ENCODE measurements around the gene ARFIP1. TPM values are rescaled to one million over a fixed set of nuclear protein-coding genes. Genes with fewer than 3 reads are reported as not detected.

The ARFIP1 gene
- total and polyA plus RNA-seq, 12 donors, result 7.4 to 18.7 (median 14.9) TPM

GRCh38 chr4:152926959-152927358 lies 147.2 kb downstream of the ARFIP1 start:
- Histone ChIP-seq H3K27me3 (peaks cover 0 to 11% (median 0%) of the 10 kb centered on the region in 7 donors), H3K36me3 (no peaks in the 10 kb centered on the region), H3K27ac (no peak overlapping the region), H3K4me3 (no peak overlapping the region), H3K4me1 (no peaks in the 10 kb centered on the region), H3K9me3 (no peaks in the 10 kb centered on the region)
- WGBS, 2 donors, result 90 to 91% methylated on average over 4 of the region's 4 CpGs
- DNase-seq (no peak), ATAC-seq (no peak)
- no peak for TF ChIP-seq CTCF (IDR thresholded peaks at IDR 0.05)
- intact Hi-C loops (cut with DNase I), result no loop called here

GRCh38 chr4:152927737-152928136 lies 148.0 kb downstream of the ARFIP1 start:
- ATAC-seq, result no peak
- no peak for TF ChIP-seq CTCF (IDR thresholded peaks at IDR 0.05)
- Histone ChIP-seq H3K36me3 (no peaks in the 10 kb centered on the region), H3K4me1 (no peaks in the 10 kb centered on the region), H3K27me3 (peaks cover 0 to 11% (median under 1%) of the 10 kb centered on the region in 7 donors), H3K9me3 (no peaks in the 10 kb centered on the region), H3K4me3 (no peak overlapping the region), H3K27ac (no peak overlapping the region)
- intact Hi-C loops (cut with DNase I), result no loop called here
- WGBS, 2 donors, result 91 to 96% methylated on average over 3 of the region's 3 CpGs
- no peak for DNase-seq

- H3K36me3 ChIP-seq, result no peaks in the 10 kb centered on the region
- intact Hi-C loops (cut with DNase I), result no loop called here
- no peak for TF ChIP-seq CTCF (IDR thresholded peaks at IDR 0.05)
- DNase-seq (no peak), ATAC-seq (no peak)
- H3K4me3 ChIP-seq, result no peak overlapping the region
- H3K9me3 ChIP-seq, result no peaks in the 10 kb centered on the region
- WGBS, 2 donors, result 94% methylated on average over 4 of the region's 4 CpGs
- no peaks in the 10 kb centered on the region for H3K4me1 ChIP-seq
- peaks cover 0 to 11% (median 6%) of the 10 kb centered on the region in 7 donors for H3K27me3 ChIP-seq
- H3K27ac ChIP-seq, result no peak overlapping the region
Observed at GRCh38 chr4:152928286-152928685, 148.5 kb downstream of the ARFIP1 start.

GRCh38 chr4:152929888-152930287 lies 150.1 kb downstream of the ARFIP1 start:
- intact Hi-C loops (cut with DNase I), result no loop called here

More at GRCh38 chr4:152929888-152930287, 150.1 kb downstream of the ARFIP1 start:
- Histone ChIP-seq H3K9me3 (no peaks in the 10 kb centered on the region), H3K27me3 (peaks cover 0 to 22% (median 12%) of the 10 kb centered on the region in 7 donors), H3K4me3 (no peak overlapping the region), H3K36me3 (no peaks in the 10 kb centered on the region), H3K27ac (no peak overlapping the region), H3K4me1 (no peaks in the 10 kb centered on the region)
- 48 to 65% methylated on average over 1 of the region's 1 CpG for WGBS, 2 donors
- TF ChIP-seq CTCF (IDR thresholded peaks at IDR 0.05), result no peak
- ATAC-seq (no peak), DNase-seq (no peak)

Measured in heart right ventricle (tissue), 16 donors.